ENCODE measurements around the gene ASIC2.

GRCh38 chr17:33192951-33193911 is 99.9 kb downstream of the ASIC2 start:
- no peak for TF ChIP-seq CTCF (conservative IDR thresholded peaks at IDR 0.05)
- no peak for TF ChIP-seq EZH2 (IDR thresholded peaks at IDR 0.05; ENCODE audit: low read depth)
